Dermis blood vessel endothelial cell (primary cell): ENCODE results near the gene SEC24D. TPM values are rescaled to one million over a fixed set of nuclear protein-coding genes. Genes with fewer than 3 reads are reported as not detected.

Experiments used
- DNase-seq: peaks from one replicate; pipeline ENCODE4 v3.0.0; 2010
- total RNA-seq: library from RNA; depleted of rRNA; stranded (reverse); fragments of >200 nt; gene quantifications from 2 replicates; pipeline ENCODE4 v1.2.3, GENCODE V29; 2014

SEC24D gene
- total RNA-seq, 1 donor from 2014 or later = 43.6 TPM

- DNase-seq = no peak
These were observed 132.8 kb downstream of the SEC24D start for GRCh38 chr4:118703118-118703517.

GRCh38 chr4:118684873-118685811 is 150.8 kb downstream of the SEC24D start, which contains the start of gene METTL14:
Gene METTL14, plus strand, starts transcription at chr4:118685392. Its CDS starts 143 bp downstream, at chr4:118685535.
- DNase-seq = peak; percentile 93

DNA sequence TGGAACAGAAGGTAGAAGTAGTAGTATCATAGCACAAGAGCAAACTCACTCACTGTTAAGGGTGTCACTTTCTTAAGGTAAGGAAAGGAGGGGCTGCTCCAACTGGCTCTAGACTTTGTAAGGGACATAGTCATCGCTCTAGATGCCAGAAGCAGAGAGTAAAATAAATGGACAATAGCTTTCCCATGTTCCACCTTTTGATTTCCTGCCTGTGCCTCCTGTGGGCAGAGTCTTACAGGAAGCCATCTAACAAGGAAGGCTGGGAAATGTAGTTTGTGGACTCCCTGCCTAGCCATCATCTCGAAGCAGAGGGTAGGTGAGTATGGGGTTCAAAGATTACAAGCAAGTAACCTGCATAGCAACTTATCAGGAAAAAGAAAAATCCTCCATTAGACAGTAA is 152.4 kb downstream of the SEC24D start:
- DNase-seq = peak; percentile 12

GRCh38 chr4:118682928-118683327 is 153.0 kb downstream of the SEC24D start:
- DNase-seq = peak; percentile 36

DNA sequence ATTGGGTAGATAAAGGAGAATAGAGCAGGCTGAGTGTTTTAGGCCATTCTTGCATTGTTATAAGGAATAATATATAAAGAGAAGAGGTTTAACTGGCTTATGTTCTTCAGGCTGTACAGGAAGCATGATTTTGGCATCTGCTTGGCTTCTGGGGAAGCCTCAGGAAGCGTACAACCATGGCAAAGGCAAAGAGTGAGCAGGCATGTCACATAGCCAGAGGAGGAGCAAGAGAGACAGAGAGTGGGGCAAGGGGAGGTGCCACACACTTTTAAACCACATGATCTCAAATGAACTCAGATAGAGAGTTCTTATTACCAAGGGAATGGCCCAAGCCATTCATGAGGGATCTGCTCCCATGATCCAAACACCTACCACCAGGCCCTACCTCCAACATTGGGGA is 155.1 kb downstream of the SEC24D start:
- DNase-seq = no peak

DNA sequence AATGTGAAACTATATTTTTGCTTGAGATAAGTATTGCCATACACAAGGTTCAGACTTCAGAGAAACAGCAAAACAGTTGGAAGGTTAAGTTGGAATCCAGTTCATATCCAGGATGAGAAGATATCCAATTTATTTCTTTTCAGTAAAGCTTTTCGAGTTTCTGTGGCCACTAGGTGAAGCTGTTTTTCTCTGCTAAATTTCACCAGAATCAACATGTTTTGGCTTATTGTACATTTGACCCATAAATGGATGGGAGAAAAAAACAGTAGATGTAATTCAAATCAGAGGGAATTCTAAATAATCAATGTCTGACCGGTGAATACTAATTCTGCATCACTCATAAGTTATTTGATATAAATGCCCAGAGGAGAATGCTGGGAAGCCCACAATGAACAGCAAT is 159.8 kb downstream of the SEC24D start:
- no peak for DNase-seq

Other genes starting within 250 kb of the SEC24D start
- gene METTL14, start 150.7 kb downstream of the SEC24D start, total RNA-seq = 54.4 and 63.8 TPM in 2 replicates
- gene SYNPO2, start 52.7 kb upstream of the SEC24D start, total RNA-seq = 0.17 and 0.19 TPM in 2 replicates